Measurements from ENCODE around the gene SEC24C.
"Not testable (repeated sequence)": the region's sequence is repeated elsewhere in the genome, so short reads cannot be mapped to it uniquely, and the experiment has no call there.

Gene SEC24C

GRCh38 chr10:73732931-73733623 lies 11.1 kb upstream of the SEC24C start:
- no peak for DNase-seq

GRCh38 chr10:73734028-73734720 lies 10.0 kb upstream of the SEC24C start:
- no peak for DNase-seq

GRCh38 chr10:73734796-73735305 lies 9.3 kb upstream of the SEC24C start:
- DNase-seq = no peak

- DNase-seq = not testable (repeated sequence)
Observed at GRCh38 chr10:73740501-73741254, 3.5 kb upstream of the SEC24C start.

- DNase-seq = no peak
Observed at GRCh38 chr10:73742454-73742734, 1.8 kb upstream of the SEC24C start.

GRCh38 chr10:73743327-73743904 lies 756 bp upstream of the SEC24C start:
- no peak for DNase-seq

GRCh38 chr10:73744664-73744975 lies 448 bp downstream of the SEC24C start:
- DNase-seq = peak; percentile 31

GRCh38 chr10:73746721-73747120 lies 2.5 kb downstream of the SEC24C start:
- DNase-seq = no peak

GRCh38 chr10:73750819-73751218 lies 6.6 kb downstream of the SEC24C start:
- DNase-seq = no peak

- DNase-seq = no peak
Observed at GRCh38 chr10:73756183-73756582, 12.0 kb downstream of the SEC24C start.

- peak; percentile 68 for DNase-seq
Observed at GRCh38 chr10:73758704-73759511, 14.7 kb downstream of the SEC24C start.

- peak; percentile 68 for DNase-seq
Observed at GRCh38 chr10:73759512-73760115, 15.4 kb downstream of the SEC24C start.

GRCh38 chr10:73761781-73762180 lies 17.6 kb downstream of the SEC24C start:
- DNase-seq = no peak

GRCh38 chr10:73762915-73763314 lies 18.7 kb downstream of the SEC24C start:
- no peak for DNase-seq

GRCh38 chr10:73763343-73763742 lies 19.2 kb downstream of the SEC24C start:
- no peak for DNase-seq

- no peak for DNase-seq
Observed at GRCh38 chr10:73765066-73765465, 20.9 kb downstream of the SEC24C start.

GRCh38 chr10:73768881-73769280 lies 24.7 kb downstream of the SEC24C start:
- DNase-seq = no peak

GRCh38 chr10:73769396-73769795 lies 25.2 kb downstream of the SEC24C start:
- no peak for DNase-seq

- DNase-seq = no peak
Observed at GRCh38 chr10:73771722-73772280, 27.6 kb downstream of the SEC24C start.

- peak; percentile 76 for DNase-seq
Observed at GRCh38 chr10:73772281-73773151, 28.3 kb downstream of the SEC24C start.

All from NCI-H774 (cell line).